HepG2 (cell line): Measurements from ENCODE around the gene PTPRM.

Experiments used
- IRF2 ChIP-seq: IDR thresholded peaks from 2 replicates; pipeline ENCODE4 v1.6.1; 2018; ENCODE audit warnings: missing genetic modification reagents, missing compliant biosample characterization
- RFXAP ChIP-seq: sonication (generic); formaldehyde crosslinking; IDR thresholded peaks from 2 replicates; pipeline ENCODE4 v1.4.0; 2020; ENCODE audit warnings: missing genetic modification reagents, borderline replicate concordance
- TRIM24 ChIP-seq: sonication (generic); formaldehyde crosslinking; IDR thresholded peaks from 2 replicates; pipeline ENCODE4 v1.8.0; 2022; ENCODE audit warnings: mild to moderate bottlenecking, missing genetic modification reagents
- ZBTB25 ChIP-seq: IDR thresholded peaks from 2 replicates; pipeline ENCODE4 v1.6.1; 2018; ENCODE audit warnings: missing genetic modification reagents
- ZNF446 ChIP-seq: sonication (generic); formaldehyde crosslinking; IDR thresholded peaks from 2 replicates; pipeline ENCODE4 v1.5.0; 2020; ENCODE audit warnings: mild to moderate bottlenecking, missing genetic modification reagents
- ZNF569 ChIP-seq: sonication (generic); formaldehyde crosslinking; IDR thresholded peaks from 2 replicates; pipeline ENCODE4 v1.5.0; 2020; ENCODE audit warnings: mild to moderate bottlenecking, missing genetic modification reagents, moderate library complexity, borderline replicate concordance
- ZNF850 ChIP-seq: sonication (generic); formaldehyde crosslinking; conservative IDR thresholded peaks from 2 replicates; pipeline ENCODE4 v1.9.0; 2021; ENCODE audit warnings: mild to moderate bottlenecking, missing genetic modification reagents
- TF ChIP-seq, protein P1 (sequence below): sonication (generic); formaldehyde crosslinking; IDR thresholded peaks from 2 replicates; pipeline ENCODE4 v1.4.0; 2020; ENCODE audit warnings: mild to moderate bottlenecking, low read depth, missing genetic modification reagents
- TF ChIP-seq, protein P2 (sequence below): sonication (generic); formaldehyde crosslinking; IDR thresholded peaks from 2 replicates; pipeline ENCODE4 v1.5.0; 2020; ENCODE audit warnings: mild to moderate bottlenecking, missing genetic modification reagents, moderate library complexity
- TF ChIP-seq, protein P3 (sequence below): sonication (generic); formaldehyde crosslinking; IDR thresholded peaks from 2 replicates; pipeline ENCODE4 v1.4.0; 2020; ENCODE audit warnings: missing genetic modification reagents

- TF ChIP-seq ZNF446 (CRISPR knock-in tag) (no peak), RFXAP (CRISPR knock-in tag) (no peak), TRIM24 (CRISPR knock-in tag) (no peak), ZNF569 (CRISPR knock-in tag) (no peak), ZBTB25 (CRISPR knock-in tag) (no peak), ZNF850 (CRISPR knock-in tag) (no peak), IRF2 (no peak)
- TF ChIP-seq, protein P1, sequence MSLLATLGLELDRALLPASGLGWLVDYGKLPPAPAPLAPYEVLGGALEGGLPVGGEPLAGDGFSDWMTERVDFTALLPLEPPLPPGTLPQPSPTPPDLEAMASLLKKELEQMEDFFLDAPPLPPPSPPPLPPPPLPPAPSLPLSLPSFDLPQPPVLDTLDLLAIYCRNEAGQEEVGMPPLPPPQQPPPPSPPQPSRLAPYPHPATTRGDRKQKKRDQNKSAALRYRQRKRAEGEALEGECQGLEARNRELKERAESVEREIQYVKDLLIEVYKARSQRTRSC (CRISPR knock-in tag), result no peak
- TF ChIP-seq, protein P2, sequence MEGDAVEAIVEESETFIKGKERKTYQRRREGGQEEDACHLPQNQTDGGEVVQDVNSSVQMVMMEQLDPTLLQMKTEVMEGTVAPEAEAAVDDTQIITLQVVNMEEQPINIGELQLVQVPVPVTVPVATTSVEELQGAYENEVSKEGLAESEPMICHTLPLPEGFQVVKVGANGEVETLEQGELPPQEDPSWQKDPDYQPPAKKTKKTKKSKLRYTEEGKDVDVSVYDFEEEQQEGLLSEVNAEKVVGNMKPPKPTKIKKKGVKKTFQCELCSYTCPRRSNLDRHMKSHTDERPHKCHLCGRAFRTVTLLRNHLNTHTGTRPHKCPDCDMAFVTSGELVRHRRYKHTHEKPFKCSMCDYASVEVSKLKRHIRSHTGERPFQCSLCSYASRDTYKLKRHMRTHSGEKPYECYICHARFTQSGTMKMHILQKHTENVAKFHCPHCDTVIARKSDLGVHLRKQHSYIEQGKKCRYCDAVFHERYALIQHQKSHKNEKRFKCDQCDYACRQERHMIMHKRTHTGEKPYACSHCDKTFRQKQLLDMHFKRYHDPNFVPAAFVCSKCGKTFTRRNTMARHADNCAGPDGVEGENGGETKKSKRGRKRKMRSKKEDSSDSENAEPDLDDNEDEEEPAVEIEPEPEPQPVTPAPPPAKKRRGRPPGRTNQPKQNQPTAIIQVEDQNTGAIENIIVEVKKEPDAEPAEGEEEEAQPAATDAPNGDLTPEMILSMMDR (CRISPR knock-in tag), result no peak
- TF ChIP-seq, protein P3, sequence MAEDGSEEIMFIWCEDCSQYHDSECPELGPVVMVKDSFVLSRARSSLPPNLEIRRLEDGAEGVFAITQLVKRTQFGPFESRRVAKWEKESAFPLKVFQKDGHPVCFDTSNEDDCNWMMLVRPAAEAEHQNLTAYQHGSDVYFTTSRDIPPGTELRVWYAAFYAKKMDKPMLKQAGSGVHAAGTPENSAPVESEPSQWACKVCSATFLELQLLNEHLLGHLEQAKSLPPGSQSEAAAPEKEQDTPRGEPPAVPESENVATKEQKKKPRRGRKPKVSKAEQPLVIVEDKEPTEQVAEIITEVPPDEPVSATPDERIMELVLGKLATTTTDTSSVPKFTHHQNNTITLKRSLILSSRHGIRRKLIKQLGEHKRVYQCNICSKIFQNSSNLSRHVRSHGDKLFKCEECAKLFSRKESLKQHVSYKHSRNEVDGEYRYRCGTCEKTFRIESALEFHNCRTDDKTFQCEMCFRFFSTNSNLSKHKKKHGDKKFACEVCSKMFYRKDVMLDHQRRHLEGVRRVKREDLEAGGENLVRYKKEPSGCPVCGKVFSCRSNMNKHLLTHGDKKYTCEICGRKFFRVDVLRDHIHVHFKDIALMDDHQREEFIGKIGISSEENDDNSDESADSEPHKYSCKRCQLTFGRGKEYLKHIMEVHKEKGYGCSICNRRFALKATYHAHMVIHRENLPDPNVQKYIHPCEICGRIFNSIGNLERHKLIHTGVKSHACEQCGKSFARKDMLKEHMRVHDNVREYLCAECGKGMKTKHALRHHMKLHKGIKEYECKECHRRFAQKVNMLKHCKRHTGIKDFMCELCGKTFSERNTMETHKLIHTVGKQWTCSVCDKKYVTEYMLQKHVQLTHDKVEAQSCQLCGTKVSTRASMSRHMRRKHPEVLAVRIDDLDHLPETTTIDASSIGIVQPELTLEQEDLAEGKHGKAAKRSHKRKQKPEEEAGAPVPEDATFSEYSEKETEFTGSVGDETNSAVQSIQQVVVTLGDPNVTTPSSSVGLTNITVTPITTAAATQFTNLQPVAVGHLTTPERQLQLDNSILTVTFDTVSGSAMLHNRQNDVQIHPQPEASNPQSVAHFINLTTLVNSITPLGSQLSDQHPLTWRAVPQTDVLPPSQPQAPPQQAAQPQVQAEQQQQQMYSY (CRISPR knock-in tag), result no peak
Measured at GRCh38 chr18:7658701-7659100, 91.6 kb downstream of the PTPRM start.
